ENCODE measurements around the gene PARD3B. TPM values are rescaled to one million over a fixed set of nuclear protein-coding genes. Genes with fewer than 3 reads are reported as not detected.

PARD3B gene
- total and polyA plus RNA-seq, 2 of the 13 experiments (the other 11 are each of a cell fraction or from before 2014, with no cell fraction given), result 0.71 to 2.3 TPM

- POLR2A ChIA-PET, result no interaction called here
- in situ Hi-C loops (cut with HindIII; ENCODE audit: extremely low pct_ligation_motif_present, low pct_unique_long_range_greater_than_20kb), result no loop called here
Observed at GRCh38 chr2:204749319-204749718, 204.0 kb downstream of the PARD3B start.

More at GRCh38 chr2:204749319-204749718, 204.0 kb downstream of the PARD3B start:
- Histone ChIP-seq H3K27me3 (ENCODE audit: control insufficient read depth in 1 of 2, insufficient read depth in 2 of 2, low read length in 2 of 2) (no peaks in the 10 kb centered on the region), H3K27ac (ENCODE audit: extremely low read length, insufficient read depth, low read length) (no peak overlapping the region), H3K4me3 (replicated peaks in 1 of 3; ENCODE audit: insufficient read depth in 1 of 3, low read depth in 2 of 3, low read length in 3 of 3) (no peak overlapping the region), H4K20me1 (ENCODE audit: insufficient read depth, low read length) (no peaks in the 10 kb centered on the region), H3K9ac (ENCODE audit: insufficient read depth, low read depth, low read length) (no peak overlapping the region), H3K36me3 (replicated peaks in 1 of 2; ENCODE audit: control insufficient read depth in 1 of 2, insufficient read depth in 2 of 2, low read length in 2 of 2) (no peaks in the 10 kb centered on the region), H2AFZ (ENCODE audit: low read length) (no peak overlapping the region), H3K4me1 (ENCODE audit: insufficient read depth, low read length) (no peaks in the 10 kb centered on the region), H3K4me2 (ENCODE audit: low read depth, low read length) (no peak overlapping the region), H3K9me3 (ENCODE audit: low read length) (peaks cover 76% of the 10 kb centered on the region), H3K79me2 (ENCODE audit: insufficient read depth, low read length) (no peaks in the 10 kb centered on the region)
- WGBS (ENCODE audit: low lambda C conversion rate), result 55% methylated on average over 3 of the region's 3 CpGs
- FAIRE-seq, result no peak
- intact Hi-C loops (cut with micrococcal nuclease; ENCODE audit: unreplicated experiment), result no loop called here
- no peak for ATAC-seq
- BruUV-seq (replicated peaks), result no TSS peak
- TF ChIP-seq HNRNPL (IDR thresholded peaks at IDR 0.05; ENCODE audit: low read depth, low read length) (no peak), ZBTB2 (CRISPR knock-in tag; IDR thresholded peaks at IDR 0.05; ENCODE audit: low read depth) (no peak), ZNF770 (CRISPR knock-in tag; IDR thresholded peaks at IDR 0.05) (no peak), SPEN (CRISPR knock-in tag; IDR thresholded peaks at IDR 0.05; ENCODE audit: low read depth) (no peak), ATAD3A (CRISPR knock-in tag; IDR thresholded peaks at IDR 0.05) (no peak), TARDBP (CRISPR knock-in tag; IDR thresholded peaks at IDR 0.05) (no peak), MED8 (CRISPR knock-in tag; IDR thresholded peaks at IDR 0.05; ENCODE audit: insufficient replicate concordance) (no peak), EED (CRISPR knock-in tag; IDR thresholded peaks at IDR 0.05) (no peak), ARID2 (CRISPR knock-in tag; IDR thresholded peaks at IDR 0.05; ENCODE audit: borderline replicate concordance) (no peak), SUZ12 (IDR thresholded peaks at IDR 0.05; ENCODE audit: low read depth, low read length) (no peak), GFI1 (CRISPR knock-in tag; IDR thresholded peaks at IDR 0.05; ENCODE audit: borderline replicate concordance) (no peak), CHD2 (IDR thresholded peaks at IDR 0.05; ENCODE audit: low read depth, low read length) (no peak)
- TF ChIP-seq, protein P1, sequence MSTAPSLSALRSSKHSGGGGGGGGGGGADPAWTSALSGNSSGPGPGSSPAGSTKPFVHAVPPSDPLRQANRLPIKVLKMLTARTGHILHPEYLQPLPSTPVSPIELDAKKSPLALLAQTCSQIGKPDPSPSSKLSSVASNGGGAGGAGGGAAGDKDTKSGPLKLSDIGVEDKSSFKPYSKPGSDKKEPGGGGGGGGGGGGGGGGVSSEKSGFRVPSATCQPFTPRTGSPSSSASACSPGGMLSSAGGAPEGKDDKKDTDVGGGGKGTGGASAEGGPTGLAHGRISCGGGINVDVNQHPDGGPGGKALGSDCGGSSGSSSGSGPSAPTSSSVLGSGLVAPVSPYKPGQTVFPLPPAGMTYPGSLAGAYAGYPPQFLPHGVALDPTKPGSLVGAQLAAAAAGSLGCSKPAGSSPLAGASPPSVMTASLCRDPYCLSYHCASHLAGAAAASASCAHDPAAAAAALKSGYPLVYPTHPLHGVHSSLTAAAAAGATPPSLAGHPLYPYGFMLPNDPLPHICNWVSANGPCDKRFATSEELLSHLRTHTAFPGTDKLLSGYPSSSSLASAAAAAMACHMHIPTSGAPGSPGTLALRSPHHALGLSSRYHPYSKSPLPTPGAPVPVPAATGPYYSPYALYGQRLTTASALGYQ (CRISPR knock-in tag; IDR thresholded peaks at IDR 0.05), result no peak
- TF ChIP-seq, protein P2, sequence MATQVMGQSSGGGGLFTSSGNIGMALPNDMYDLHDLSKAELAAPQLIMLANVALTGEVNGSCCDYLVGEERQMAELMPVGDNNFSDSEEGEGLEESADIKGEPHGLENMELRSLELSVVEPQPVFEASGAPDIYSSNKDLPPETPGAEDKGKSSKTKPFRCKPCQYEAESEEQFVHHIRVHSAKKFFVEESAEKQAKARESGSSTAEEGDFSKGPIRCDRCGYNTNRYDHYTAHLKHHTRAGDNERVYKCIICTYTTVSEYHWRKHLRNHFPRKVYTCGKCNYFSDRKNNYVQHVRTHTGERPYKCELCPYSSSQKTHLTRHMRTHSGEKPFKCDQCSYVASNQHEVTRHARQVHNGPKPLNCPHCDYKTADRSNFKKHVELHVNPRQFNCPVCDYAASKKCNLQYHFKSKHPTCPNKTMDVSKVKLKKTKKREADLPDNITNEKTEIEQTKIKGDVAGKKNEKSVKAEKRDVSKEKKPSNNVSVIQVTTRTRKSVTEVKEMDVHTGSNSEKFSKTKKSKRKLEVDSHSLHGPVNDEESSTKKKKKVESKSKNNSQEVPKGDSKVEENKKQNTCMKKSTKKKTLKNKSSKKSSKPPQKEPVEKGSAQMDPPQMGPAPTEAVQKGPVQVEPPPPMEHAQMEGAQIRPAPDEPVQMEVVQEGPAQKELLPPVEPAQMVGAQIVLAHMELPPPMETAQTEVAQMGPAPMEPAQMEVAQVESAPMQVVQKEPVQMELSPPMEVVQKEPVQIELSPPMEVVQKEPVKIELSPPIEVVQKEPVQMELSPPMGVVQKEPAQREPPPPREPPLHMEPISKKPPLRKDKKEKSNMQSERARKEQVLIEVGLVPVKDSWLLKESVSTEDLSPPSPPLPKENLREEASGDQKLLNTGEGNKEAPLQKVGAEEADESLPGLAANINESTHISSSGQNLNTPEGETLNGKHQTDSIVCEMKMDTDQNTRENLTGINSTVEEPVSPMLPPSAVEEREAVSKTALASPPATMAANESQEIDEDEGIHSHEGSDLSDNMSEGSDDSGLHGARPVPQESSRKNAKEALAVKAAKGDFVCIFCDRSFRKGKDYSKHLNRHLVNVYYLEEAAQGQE (IDR thresholded peaks at IDR 0.05; ENCODE audit: borderline replicate concordance in 1 of 2, low read depth in 1 of 2, low read length in 2 of 2), result no peak
- CTCF ChIA-PET (ENCODE audit: low intra/inter-chr PET ratio, low total read pairs), result no interaction called here
- no peak for DNase-seq (ENCODE audit: low spot score)

All from HepG2 (cell line).